Measurements from ENCODE around the gene CLUH.

GRCh38 chr17:2649191-2649590 is 62.4 kb downstream of the CLUH start:
- TF ChIP-seq POLR2A (IDR thresholded peaks at IDR 0.05) = no peak
- TF ChIP-seq EP300 (IDR thresholded peaks at IDR 0.05) = no peak
- no peak for TF ChIP-seq CTCF (IDR thresholded peaks at IDR 0.05)

Measured in gastroesophageal sphincter (tissue), 3 donors.